HepG2 (cell line): ENCODE measurements around the gene SSNA1. TPM values are rescaled to one million over a fixed set of nuclear protein-coding genes. Genes with fewer than 3 reads are reported as not detected.
A peak's percentile ranks its signal among the peaks of the same experiment; 100 is the strongest.

Experiments
- FOXM1 ChIP-seq: sonication (generic); formaldehyde crosslinking; IDR thresholded peaks from 2 replicates; pipeline ENCODE4 v1.5.0; 2020; ENCODE audit warnings: missing genetic modification reagents
- RAD51 ChIP-seq: fragments of 450-650 bp; IDR thresholded peaks from 2 replicates; pipeline ENCODE4 v1.6.1; 2016; ENCODE audit warnings: borderline replicate concordance
- RBFOX2 ChIP-seq: fragments of 200-400 bp; formaldehyde crosslinking; IDR thresholded peaks from 2 replicates; pipeline ENCODE4 v1.6.1; 2017; ENCODE audit warnings: low read depth, mild to moderate bottlenecking, low read length
- RELA ChIP-seq: sonication (generic); formaldehyde crosslinking; IDR thresholded peaks from 2 replicates; pipeline ENCODE4 v1.4.0; 2020; ENCODE audit warnings: missing genetic modification reagents
- SATB2 ChIP-seq: sonication (generic); formaldehyde crosslinking; IDR thresholded peaks from 2 replicates; pipeline ENCODE4 v1.5.0; 2020; ENCODE audit warnings: missing genetic modification reagents
- SMC3 ChIP-seq: IDR thresholded peaks from 2 replicates; pipeline ENCODE4 v1.6.1; 2011; ENCODE audit warnings: low read length, improper control_type of control experiment
- ZFP41 ChIP-seq: sonication (generic); formaldehyde crosslinking; IDR thresholded peaks from 2 replicates; pipeline ENCODE4 v1.4.0; 2020; ENCODE audit warnings: mild to moderate bottlenecking, missing genetic modification reagents, borderline replicate concordance
- ZNF326 ChIP-seq: sonication (generic); formaldehyde crosslinking; IDR thresholded peaks from 2 replicates; pipeline ENCODE4 v1.4.0; 2020; ENCODE audit warnings: missing genetic modification reagents, borderline replicate concordance
- ZNF33B ChIP-seq: sonication (generic); formaldehyde crosslinking; IDR thresholded peaks from 2 replicates; pipeline ENCODE4 v1.5.1; 2020; ENCODE audit warnings: mild to moderate bottlenecking, missing genetic modification reagents
- ZNF432 ChIP-seq: sonication (generic); formaldehyde crosslinking; IDR thresholded peaks from 2 replicates; pipeline ENCODE4 v1.5.0; 2020; ENCODE audit warnings: missing genetic modification reagents, mild to moderate bottlenecking, borderline replicate concordance
- ZNF451 ChIP-seq: sonication (generic); formaldehyde crosslinking; IDR thresholded peaks from 2 replicates; pipeline ENCODE4 v1.5.0; 2020; ENCODE audit warnings: mild to moderate bottlenecking, missing genetic modification reagents
- ZNF460 ChIP-seq: sonication (generic); formaldehyde crosslinking; IDR thresholded peaks from 2 replicates; pipeline ENCODE4 v1.5.1; 2020; ENCODE audit warnings: missing genetic modification reagents, mild to moderate bottlenecking, borderline replicate concordance
- ZNF558 ChIP-seq: sonication (generic); formaldehyde crosslinking; IDR thresholded peaks from 2 replicates; pipeline ENCODE4 v1.9.0; 2022; ENCODE audit warnings: mild to moderate bottlenecking, missing genetic modification reagents, borderline replicate concordance
- ZNF563 ChIP-seq: sonication (generic); formaldehyde crosslinking; IDR thresholded peaks from 2 replicates; pipeline ENCODE4 v1.8.0; 2022; ENCODE audit warnings: mild to moderate bottlenecking, moderate library complexity, missing genetic modification reagents
- ZNF567 ChIP-seq: sonication (generic); formaldehyde crosslinking; IDR thresholded peaks from 2 replicates; pipeline ENCODE4 v1.8.1; 2023; ENCODE audit warnings: mild to moderate bottlenecking, missing genetic modification reagents, borderline replicate concordance
- ZNF841 ChIP-seq: sonication (generic); formaldehyde crosslinking; IDR thresholded peaks from 2 replicates; pipeline ENCODE4 v1.8.1; 2023; ENCODE audit warnings: missing genetic modification reagents, borderline replicate concordance
- polyA plus RNA-seq, 8 experiments: library from polyadenylated mRNA; depleted of rRNA in 3 of 8; stranded (reverse) in 7 of 8; unstranded in 1 of 8; fragments of >200 nt; fragmentation: Illumina TruSeq in 4 of 8; extraction: Trizol in 4 of 8; gene quantifications; 2 replicates each; pipeline versions ENCODE4 v1.2.1 to v1.2.3, GENCODE V29; 2011 to 2016; ENCODE audit warnings: low read depth in 4 of 8, missing spikeins in 1 of 8, mixed read lengths in 1 of 8; ENCODE audit not compliant: insufficient read depth in 1 of 8
- total RNA-seq, 5 experiments: library from RNA; depleted of rRNA; stranded (reverse); fragments of >200 nt; fragmentation: Illumina TruSeq; extraction: Trizol; gene quantifications; 2 replicates each; pipeline ENCODE4 v1.2.3, GENCODE V29; 2016; ENCODE audit warnings: low read depth in 1 of 5
- TF ChIP-seq, protein P1 (sequence below): sonication (generic); formaldehyde crosslinking; IDR thresholded peaks from 2 replicates; pipeline ENCODE4 v1.4.0; 2020; ENCODE audit warnings: mild to moderate bottlenecking, missing genetic modification reagents
- TF ChIP-seq, protein P2 (sequence below): sonication (generic); formaldehyde crosslinking; IDR thresholded peaks from 2 replicates; pipeline ENCODE4 v1.8.0; 2022; ENCODE audit warnings: mild to moderate bottlenecking, missing genetic modification reagents, moderate library complexity
- TF ChIP-seq, protein P3 (sequence below): sonication (generic); formaldehyde crosslinking; IDR thresholded peaks from 2 replicates; pipeline ENCODE4 v1.4.0; 2020; ENCODE audit warnings: missing genetic modification reagents, borderline replicate concordance
- TF ChIP-seq, protein P4 (sequence below): sonication (generic); formaldehyde crosslinking; IDR thresholded peaks from 2 replicates; pipeline ENCODE4 v1.8.1; 2022; ENCODE audit warnings: low read depth, mild to moderate bottlenecking, missing genetic modification reagents

The SSNA1 gene
- total and polyA plus RNA-seq, 2 of the 13 experiments (the other 11 are each of a cell fraction or from before 2014, with no cell fraction given) = 35.9 to 49.4 TPM

DNA sequence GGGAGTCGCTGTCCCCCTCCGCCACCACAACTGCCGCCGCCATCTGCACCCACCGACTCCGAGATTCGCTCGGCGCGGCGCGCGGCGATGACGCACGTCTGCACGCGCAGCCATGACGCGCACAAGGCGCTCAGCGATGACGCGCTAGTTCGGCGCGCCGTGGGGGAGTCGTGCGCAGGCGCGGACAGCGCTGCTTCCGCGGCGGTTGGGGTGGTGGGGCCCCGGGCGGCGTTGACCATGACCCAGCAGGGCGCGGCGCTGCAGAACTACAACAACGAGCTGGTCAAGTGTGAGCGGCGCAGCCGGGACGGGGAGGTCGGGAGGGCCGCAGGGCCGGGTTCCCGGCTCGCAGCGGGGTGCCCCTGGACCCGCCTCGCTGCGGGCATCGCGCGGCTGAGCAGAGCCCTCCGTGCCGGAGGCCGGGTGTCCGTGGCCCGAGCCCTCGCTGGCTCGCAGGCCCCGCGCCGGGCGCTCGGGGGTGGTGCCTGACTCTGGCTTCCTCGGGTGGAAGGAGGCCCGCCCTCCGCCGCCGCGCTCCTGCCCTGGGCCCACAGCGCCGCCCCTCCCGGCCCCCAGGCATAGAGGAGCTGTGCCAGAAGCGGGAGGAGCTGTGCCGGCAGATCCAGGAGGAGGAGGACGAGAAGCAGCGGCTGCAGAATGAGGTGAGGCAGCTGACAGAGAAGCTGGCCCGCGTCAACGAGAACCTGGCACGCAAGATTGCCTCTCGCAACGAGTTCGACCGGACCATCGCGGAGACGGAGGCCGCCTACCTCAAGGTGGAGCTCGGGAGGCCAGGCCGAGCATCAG lies at the start of gene SSNA1, which contains the start of gene ANAPC2 (continued):
- TF ChIP-seq ZNF432 (CRISPR knock-in tag) (no peak), RELA (peak; percentile 64; the same call in 1 of the 2 replicates), SMC3 (peak; percentile 30; the same call in 1 of the 2 replicates), FOXM1 (CRISPR knock-in tag) (no peak), ZNF558 (no peak), ZFP41 (CRISPR knock-in tag) (peak; percentile 88; the same call in 1 of the 2 replicates), ZNF563 (CRISPR knock-in tag) (peak; percentile 74), ZNF567 (CRISPR knock-in tag) (0 out of 2 replicates have a peak, but pooled peaks have one; percentile 83), ZNF451 (CRISPR knock-in tag) (peak; percentile 89), ZNF460 (CRISPR knock-in tag) (no peak; the same call in 1 of the 2 replicates), SATB2 (CRISPR knock-in tag) (0 out of 2 replicates have a peak, but pooled peaks have one; percentile 25), RAD51 (no peak), ZNF33B (CRISPR knock-in tag) (peak; percentile 18; the same call in 1 of the 2 replicates), ZNF326 (CRISPR knock-in tag) (no peak), RBFOX2 (peak; percentile 93), ZNF841 (CRISPR knock-in tag) (no peak)
- TF ChIP-seq, protein P1, sequence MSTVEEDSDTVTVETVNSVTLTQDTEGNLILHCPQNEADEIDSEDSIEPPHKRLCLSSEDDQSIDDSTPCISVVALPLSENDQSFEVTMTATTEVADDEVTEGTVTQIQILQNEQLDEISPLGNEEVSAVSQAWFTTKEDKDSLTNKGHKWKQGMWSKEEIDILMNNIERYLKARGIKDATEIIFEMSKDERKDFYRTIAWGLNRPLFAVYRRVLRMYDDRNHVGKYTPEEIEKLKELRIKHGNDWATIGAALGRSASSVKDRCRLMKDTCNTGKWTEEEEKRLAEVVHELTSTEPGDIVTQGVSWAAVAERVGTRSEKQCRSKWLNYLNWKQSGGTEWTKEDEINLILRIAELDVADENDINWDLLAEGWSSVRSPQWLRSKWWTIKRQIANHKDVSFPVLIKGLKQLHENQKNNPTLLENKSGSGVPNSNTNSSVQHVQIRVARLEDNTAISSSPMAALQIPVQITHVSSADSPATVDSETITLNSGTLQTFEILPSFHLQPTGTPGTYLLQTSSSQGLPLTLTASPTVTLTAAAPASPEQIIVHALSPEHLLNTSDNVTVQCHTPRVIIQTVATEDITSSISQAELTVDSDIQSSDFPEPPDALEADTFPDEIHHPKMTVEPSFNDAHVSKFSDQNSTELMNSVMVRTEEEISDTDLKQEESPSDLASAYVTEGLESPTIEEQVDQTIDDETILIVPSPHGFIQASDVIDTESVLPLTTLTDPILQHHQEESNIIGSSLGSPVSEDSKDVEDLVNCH (CRISPR knock-in tag) = no peak
- TF ChIP-seq, protein P2, sequence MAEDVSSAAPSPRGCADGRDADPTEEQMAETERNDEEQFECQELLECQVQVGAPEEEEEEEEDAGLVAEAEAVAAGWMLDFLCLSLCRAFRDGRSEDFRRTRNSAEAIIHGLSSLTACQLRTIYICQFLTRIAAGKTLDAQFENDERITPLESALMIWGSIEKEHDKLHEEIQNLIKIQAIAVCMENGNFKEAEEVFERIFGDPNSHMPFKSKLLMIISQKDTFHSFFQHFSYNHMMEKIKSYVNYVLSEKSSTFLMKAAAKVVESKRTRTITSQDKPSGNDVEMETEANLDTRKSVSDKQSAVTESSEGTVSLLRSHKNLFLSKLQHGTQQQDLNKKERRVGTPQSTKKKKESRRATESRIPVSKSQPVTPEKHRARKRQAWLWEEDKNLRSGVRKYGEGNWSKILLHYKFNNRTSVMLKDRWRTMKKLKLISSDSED (CRISPR knock-in tag) = no peak
- TF ChIP-seq, protein P3, sequence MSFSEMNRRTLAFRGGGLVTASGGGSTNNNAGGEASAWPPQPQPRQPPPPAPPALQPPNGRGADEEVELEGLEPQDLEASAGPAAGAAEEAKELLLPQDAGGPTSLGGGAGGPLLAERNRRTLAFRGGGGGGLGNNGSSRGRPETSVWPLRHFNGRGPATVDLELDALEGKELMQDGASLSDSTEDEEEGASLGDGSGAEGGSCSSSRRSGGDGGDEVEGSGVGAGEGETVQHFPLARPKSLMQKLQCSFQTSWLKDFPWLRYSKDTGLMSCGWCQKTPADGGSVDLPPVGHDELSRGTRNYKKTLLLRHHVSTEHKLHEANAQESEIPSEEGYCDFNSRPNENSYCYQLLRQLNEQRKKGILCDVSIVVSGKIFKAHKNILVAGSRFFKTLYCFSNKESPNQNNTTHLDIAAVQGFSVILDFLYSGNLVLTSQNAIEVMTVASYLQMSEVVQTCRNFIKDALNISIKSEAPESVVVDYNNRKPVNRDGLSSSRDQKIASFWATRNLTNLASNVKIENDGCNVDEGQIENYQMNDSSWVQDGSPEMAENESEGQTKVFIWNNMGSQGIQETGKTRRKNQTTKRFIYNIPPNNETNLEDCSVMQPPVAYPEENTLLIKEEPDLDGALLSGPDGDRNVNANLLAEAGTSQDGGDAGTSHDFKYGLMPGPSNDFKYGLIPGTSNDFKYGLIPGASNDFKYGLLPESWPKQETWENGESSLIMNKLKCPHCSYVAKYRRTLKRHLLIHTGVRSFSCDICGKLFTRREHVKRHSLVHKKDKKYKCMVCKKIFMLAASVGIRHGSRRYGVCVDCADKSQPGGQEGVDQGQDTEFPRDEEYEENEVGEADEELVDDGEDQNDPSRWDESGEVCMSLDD (CRISPR knock-in tag) = no peak
- TF ChIP-seq, protein P4, sequence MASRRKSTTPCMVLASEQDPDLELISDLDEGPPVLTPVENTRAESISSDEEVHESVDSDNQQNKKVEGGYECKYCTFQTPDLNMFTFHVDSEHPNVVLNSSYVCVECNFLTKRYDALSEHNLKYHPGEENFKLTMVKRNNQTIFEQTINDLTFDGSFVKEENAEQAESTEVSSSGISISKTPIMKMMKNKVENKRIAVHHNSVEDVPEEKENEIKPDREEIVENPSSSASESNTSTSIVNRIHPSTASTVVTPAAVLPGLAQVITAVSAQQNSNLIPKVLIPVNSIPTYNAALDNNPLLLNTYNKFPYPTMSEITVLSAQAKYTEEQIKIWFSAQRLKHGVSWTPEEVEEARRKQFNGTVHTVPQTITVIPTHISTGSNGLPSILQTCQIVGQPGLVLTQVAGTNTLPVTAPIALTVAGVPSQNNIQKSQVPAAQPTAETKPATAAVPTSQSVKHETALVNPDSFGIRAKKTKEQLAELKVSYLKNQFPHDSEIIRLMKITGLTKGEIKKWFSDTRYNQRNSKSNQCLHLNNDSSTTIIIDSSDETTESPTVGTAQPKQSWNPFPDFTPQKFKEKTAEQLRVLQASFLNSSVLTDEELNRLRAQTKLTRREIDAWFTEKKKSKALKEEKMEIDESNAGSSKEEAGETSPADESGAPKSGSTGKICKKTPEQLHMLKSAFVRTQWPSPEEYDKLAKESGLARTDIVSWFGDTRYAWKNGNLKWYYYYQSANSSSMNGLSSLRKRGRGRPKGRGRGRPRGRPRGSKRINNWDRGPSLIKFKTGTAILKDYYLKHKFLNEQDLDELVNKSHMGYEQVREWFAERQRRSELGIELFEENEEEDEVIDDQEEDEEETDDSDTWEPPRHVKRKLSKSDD = peak; percentile 98
